Measurements from ENCODE around the gene FEZ2. TPM values are rescaled to one million over a fixed set of nuclear protein-coding genes. Genes with fewer than 3 reads are reported as not detected.

FEZ2 gene
- total RNA-seq, 1 donor from 2014 or later = 39.3 TPM

DNA sequence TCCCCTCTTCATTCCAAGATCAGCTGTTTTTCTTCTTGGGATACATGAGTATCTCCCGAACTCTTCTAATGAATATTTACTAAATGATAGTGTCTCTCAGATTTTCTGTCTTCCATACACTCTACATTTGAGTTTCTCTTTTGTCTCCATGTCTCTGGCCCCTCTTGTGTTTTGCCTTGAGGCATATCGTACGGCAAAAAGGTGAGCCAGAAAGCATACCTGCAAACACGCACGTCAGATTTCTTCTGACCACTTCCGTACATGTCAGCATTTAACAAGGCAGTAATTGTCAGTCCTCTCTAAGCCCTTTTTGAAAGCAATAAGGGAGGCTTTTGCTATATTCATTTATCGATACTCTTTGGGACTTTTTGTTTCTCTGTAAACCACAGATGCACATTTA lies 82.4 kb downstream of the FEZ2 start:
- no peaks in the 10 kb centered on the region for H3K27me3 ChIP-seq
- H3K27ac ChIP-seq = no peak overlapping the region
- no peak for DNase-seq (ENCODE audit: extremely low spot score in 2 of 2)
- H3K4me1 ChIP-seq = no peaks in the 10 kb centered on the region
- H3K36me3 ChIP-seq = peaks cover 0 to 81% of the 10 kb centered on the region in 2 donors
- intact Hi-C loops (cut with DNase I) = no loop called here
- H3K9me3 ChIP-seq = no peaks in the 10 kb centered on the region
- no peak for TF ChIP-seq POLR2AphosphoS5 (IDR thresholded peaks at IDR 0.05; ENCODE audit: insufficient read depth in 1 of 2, low read depth in 1 of 2)
- no peak for TF ChIP-seq POLR2A (IDR thresholded peaks at IDR 0.05)
- no peak for TF ChIP-seq CTCF (IDR thresholded peaks at IDR 0.05)
- H3K4me3 ChIP-seq = no peak overlapping the region

GRCh38 chr2:36513661-36514060 lies 84.3 kb downstream of the FEZ2 start:
- Histone ChIP-seq H3K27me3 (no peaks in the 10 kb centered on the region), H3K36me3 (peaks cover 0 to 66% of the 10 kb centered on the region in 2 donors), H3K4me1 (no peaks in the 10 kb centered on the region), H3K9me3 (no peaks in the 10 kb centered on the region), H3K27ac (no peak overlapping the region), H3K4me3 (no peak overlapping the region)
- TF ChIP-seq CTCF (IDR thresholded peaks at IDR 0.05) = no peak
- no peak for TF ChIP-seq POLR2AphosphoS5 (IDR thresholded peaks at IDR 0.05; ENCODE audit: insufficient read depth in 1 of 2, low read depth in 1 of 2)
- no peak for TF ChIP-seq POLR2A (IDR thresholded peaks at IDR 0.05)
- DNase-seq (ENCODE audit: extremely low spot score in 2 of 2) = no peak
- intact Hi-C loops (cut with DNase I) = no loop called here

- TF ChIP-seq POLR2A (IDR thresholded peaks at IDR 0.05) (no peak), POLR2AphosphoS5 (IDR thresholded peaks at IDR 0.05; ENCODE audit: insufficient read depth in 1 of 2, low read depth in 1 of 2) (no peak), CTCF (IDR thresholded peaks at IDR 0.05) (no peak)
- intact Hi-C loops (cut with DNase I) = no loop called here
Measured at GRCh38 chr2:36512705-36513104, 85.3 kb downstream of the FEZ2 start.

GRCh38 chr2:36511858-36512603 lies 85.9 kb downstream of the FEZ2 start:
- no peaks in the 10 kb centered on the region for H3K27me3 ChIP-seq
- peaks cover 0 to 49% of the 10 kb centered on the region in 2 donors for H3K36me3 ChIP-seq
- TF ChIP-seq POLR2A (IDR thresholded peaks at IDR 0.05) (no peak), CTCF (IDR thresholded peaks at IDR 0.05) (no peak), POLR2AphosphoS5 (IDR thresholded peaks at IDR 0.05; ENCODE audit: insufficient read depth in 1 of 2, low read depth in 1 of 2) (no peak)
- H3K4me3 ChIP-seq = no peak overlapping the region
- H3K4me1 ChIP-seq = no peaks in the 10 kb centered on the region
- intact Hi-C loops (cut with DNase I) = no loop called here
- H3K9me3 ChIP-seq = no peaks in the 10 kb centered on the region
- DNase-seq (ENCODE audit: extremely low spot score in 2 of 2) = no peak
- H3K27ac ChIP-seq = no peak overlapping the region

More at GRCh38 chr2:36512705-36513104, 85.3 kb downstream of the FEZ2 start:
- no peak for DNase-seq (ENCODE audit: extremely low spot score in 2 of 2)
- Histone ChIP-seq H3K4me1 (no peaks in the 10 kb centered on the region), H3K4me3 (no peak overlapping the region), H3K27ac (no peak overlapping the region), H3K27me3 (no peaks in the 10 kb centered on the region), H3K9me3 (no peaks in the 10 kb centered on the region), H3K36me3 (peaks cover 0 to 56% of the 10 kb centered on the region in 2 donors)

GRCh38 chr2:36509075-36509474 lies 88.9 kb downstream of the FEZ2 start:
- Histone ChIP-seq H3K36me3 (peaks cover 0 to 28% of the 10 kb centered on the region in 2 donors), H3K27me3 (no peaks in the 10 kb centered on the region), H3K27ac (no peak overlapping the region), H3K4me3 (no peak overlapping the region), H3K4me1 (no peaks in the 10 kb centered on the region), H3K9me3 (no peaks in the 10 kb centered on the region)
- DNase-seq (ENCODE audit: extremely low spot score in 2 of 2) = no peak
- intact Hi-C loops (cut with DNase I) = loop anchor here (10.0 kb wide), 1 partner anchor 154 kb away; the partner anchor contains the start of gene CRIM1
- TF ChIP-seq POLR2AphosphoS5 (IDR thresholded peaks at IDR 0.05; ENCODE audit: insufficient read depth in 1 of 2, low read depth in 1 of 2) = no peak

All from vagina (tissue), 2 donors.